IMR-90 (cell line): ENCODE results near the gene NPTX2. TPM values are rescaled to one million over a fixed set of nuclear protein-coding genes. Genes with fewer than 3 reads are reported as not detected.

Source experiments
- ATAC-seq: fragments of 200-7000 bp; cut with Tn5 transposase; 2 replicates; pipeline ENCODE4 v1.9.1; 2020; ENCODE audit warnings: low read depth, mild to moderate bottlenecking, moderate library complexity
- BruUV-seq: library from RNA; stranded (reverse); fragments of 400-500 nt; replicated peaks from 2 replicates; lab custom pipeline; 2021; lab: Mats Ljungman, UMichigan
- CTCF ChIA-PET: fragments of 300-600 bp; formaldehyde crosslinking; extraction: SDS; loops from one replicate; lab custom pipeline; 2021; ENCODE audit warnings: antibody characterized with exemption; lab: Yijun Ruan, JAX
- POLR2A ChIA-PET: fragments of 300-600 bp; sonication (Branson Sonifier 250); formaldehyde crosslinking; loops from one replicate; lab custom pipeline; 2022; ENCODE audit warnings: antibody characterized with exemption; ENCODE audit not compliant: unreplicated experiment; lab: Charles Lee
- DNase-seq: peaks from one replicate; pipeline ENCODE4 v3.0.0; 2013
- H2AFZ ChIP-seq: replicated peaks from 2 replicates; pipeline ENCODE3; 2013; ENCODE audit warnings: low read length, mild to moderate bottlenecking; ENCODE audit not compliant: poor library complexity
- H2AK5ac ChIP-seq: 2 replicates; pipeline ENCODE4 v1.6.1; 2013; ENCODE audit warnings: low read depth, low read length, inconsistent platforms
- H2AK9ac ChIP-seq: replicated peaks from 2 replicates; pipeline ENCODE3; 2013; ENCODE audit warnings: mild to moderate bottlenecking, low read depth, low read length, moderate library complexity; ENCODE audit not compliant: poor library complexity
- H2BK120ac ChIP-seq: 2 replicates; pipeline ENCODE4 v1.6.1; 2013; ENCODE audit warnings: low read depth, low read length, inconsistent platforms
- H2BK15ac ChIP-seq: 3 replicates; pipeline ENCODE4 v1.6.1; 2013; ENCODE audit warnings: low read depth, low read length, inconsistent platforms
- H2BK20ac ChIP-seq: 2 replicates; pipeline ENCODE4 v1.6.1; 2013; ENCODE audit warnings: low read depth, mild to moderate bottlenecking, inconsistent platforms, low read length, moderate library complexity
- H2BK5ac ChIP-seq: 2 replicates; pipeline ENCODE4 v1.6.1; 2013; ENCODE audit warnings: mild to moderate bottlenecking, low read depth, low read length, inconsistent platforms; ENCODE audit not compliant: poor library complexity, severe bottlenecking
- H3K14ac ChIP-seq: replicated peaks from 2 replicates; pipeline ENCODE4 v1.6.1; 2013; ENCODE audit warnings: low read depth, low read length, inconsistent platforms
- H3K18ac ChIP-seq: 2 replicates; pipeline ENCODE4 v1.6.1; 2013; ENCODE audit warnings: low read depth, low read length, control low read depth
- H3K23ac ChIP-seq: 2 replicates; pipeline ENCODE4 v1.6.1; 2013; ENCODE audit warnings: low read depth, low read length, inconsistent platforms
- H3K27ac ChIP-seq: 2 replicates; pipeline ENCODE4 v1.5.1; 2013; ENCODE audit warnings: mild to moderate bottlenecking, control low read depth, low read length; ENCODE audit not compliant: insufficient read depth
- H3K27me3 ChIP-seq: 2 replicates; pipeline ENCODE4 v1.6.1; 2013; ENCODE audit warnings: low read length; ENCODE audit not compliant: control insufficient read depth, insufficient read depth
- H3K36me3 ChIP-seq: 2 replicates; pipeline ENCODE4 v1.6.1; 2013; ENCODE audit warnings: low read length, mixed read lengths; ENCODE audit not compliant: control insufficient read depth, insufficient read depth
- H3K4ac ChIP-seq: 2 replicates; pipeline ENCODE4 v1.6.1; 2013; ENCODE audit warnings: low read depth, low read length, inconsistent platforms
- H3K4me1 ChIP-seq: 2 replicates; pipeline ENCODE4 v1.6.1; 2013; ENCODE audit warnings: low read length, mixed read lengths; ENCODE audit not compliant: control insufficient read depth, insufficient read depth
- H3K4me2 ChIP-seq: 2 replicates; pipeline ENCODE4 v1.6.1; 2013; ENCODE audit warnings: low read depth, mild to moderate bottlenecking, control low read depth, low read length, moderate library complexity
- H3K4me3 ChIP-seq: 2 replicates; pipeline ENCODE4 v1.5.1; 2013; ENCODE audit warnings: low read depth, mild to moderate bottlenecking, control low read depth, low read length, moderate library complexity; ENCODE audit not compliant: insufficient read depth
- H3K56ac ChIP-seq: 2 replicates; pipeline ENCODE4 v1.6.1; 2013; ENCODE audit warnings: low read length, inconsistent platforms; ENCODE audit not compliant: insufficient read depth; ENCODE audit errors: extremely low read depth
- H3K79me1 ChIP-seq, 2 experiments: 2 replicates each; pipeline ENCODE4 v1.6.1; 2013; ENCODE audit warnings: low read length in 2 of 2, inconsistent platforms in 1 of 2, low read depth in 1 of 2
- H3K9ac ChIP-seq: 2 replicates; pipeline ENCODE4 v1.6.1; 2013; ENCODE audit warnings: low read depth, low read length, control low read depth
- H3K9me1 ChIP-seq: 2 replicates; pipeline ENCODE4 v1.6.1; 2013; ENCODE audit warnings: low read length, inconsistent platforms; ENCODE audit not compliant: insufficient read depth
- H3K9me3 ChIP-seq: 2 replicates; pipeline ENCODE4 v1.6.1; 2013; ENCODE audit warnings: low read length; ENCODE audit not compliant: control insufficient read depth, insufficient read depth
- H4K20me1 ChIP-seq: 2 replicates; pipeline ENCODE4 v1.6.1; 2013; ENCODE audit warnings: low read length, inconsistent platforms; ENCODE audit not compliant: insufficient read depth
- H4K5ac ChIP-seq: 2 replicates; pipeline ENCODE4 v1.6.1; 2013; ENCODE audit warnings: mild to moderate bottlenecking, low read depth, low read length, control low read depth
- H4K8ac ChIP-seq, 2 experiments: 2 replicates each; pipeline ENCODE4 v1.6.1; 2013; ENCODE audit warnings: low read depth in 2 of 2, low read length in 2 of 2, control low read depth in 1 of 2, inconsistent platforms in 1 of 2
- H4K91ac ChIP-seq: 2 replicates; pipeline ENCODE4 v1.6.1; 2013; ENCODE audit warnings: low read depth, low read length, inconsistent platforms; ENCODE audit not compliant: insufficient read depth
- CHD1 ChIP-seq: IDR thresholded peaks from 2 replicates; pipeline ENCODE4 v1.6.1; 2012; ENCODE audit warnings: low read depth, low read length, improper control_type of control experiment
- MAZ ChIP-seq: IDR thresholded peaks from 2 replicates; pipeline ENCODE4 v1.6.1; 2012; ENCODE audit warnings: low read depth, mild to moderate bottlenecking, low read length, improper control_type of control experiment, moderate library complexity, borderline replicate concordance
- RFX5 ChIP-seq: IDR thresholded peaks from 2 replicates; pipeline ENCODE4 v1.8.0; 2012; ENCODE audit warnings: low read depth, mild to moderate bottlenecking, low read length, moderate library complexity
- SMC3 ChIP-seq: fragments of 150-350 bp; IDR thresholded peaks from 2 replicates; pipeline ENCODE4 v1.6.1; 2016; ENCODE audit warnings: low read depth, mild to moderate bottlenecking, antibody characterized with exemption, low read length, moderate library complexity
- WGBS, 2 experiments: methylation state at CpG; one replicate each; pipeline versions ENCODE4 v1.1.5 to v1.1.7; 2013; ENCODE audit warnings: missing lambda C conversion rate in 2 of 2; ENCODE audit not compliant: insufficient read length in 1 of 2; ENCODE audit errors: extremely low coverage in 2 of 2; 5-methylcytosine and 5-hydroxymethylcytosine counted together
- dilution Hi-C: fragments of 300-500 bp; cut with HindIII; formaldehyde crosslinking; loops from one replicate; pipeline ENCODE4 v1.14.3; 2018; ENCODE audit warnings: low sequenced_read_pairs; ENCODE audit not compliant: unreplicated experiment
- in situ Hi-C: fragments of 300-500 bp; cut with MboI; formaldehyde crosslinking; loops from 3 replicates; pipeline ENCODE4 v1.14.3; 2019; ENCODE audit warnings: low sequenced_read_pairs, inconsistent platforms, mixed read lengths
- intact Hi-C: fragments of 100-400 bp; cut with micrococcal nuclease; formaldehyde crosslinking; loops from 2 replicates; pipeline ENCODE4 v1.10.0; 2022
- polyA plus RNA-seq, 3 experiments: library from polyadenylated mRNA; depleted of rRNA; stranded (reverse); fragments of >200 nt; gene quantifications; 2 replicates each; pipeline ENCODE4 v1.2.3, GENCODE V29; 2012; ENCODE audit warnings: low replicate concordance in 1 of 3
- total RNA-seq: library from RNA; depleted of rRNA; stranded (reverse); fragments of >200 nt; gene quantifications from 2 replicates; pipeline ENCODE4 v1.2.3, GENCODE V29; 2012
- TF ChIP-seq, protein P1 (sequence below): fragments of 150-350 bp; IDR thresholded peaks from 2 replicates; pipeline ENCODE4 v1.6.1; 2016; ENCODE audit warnings: low read depth, mild to moderate bottlenecking, low read length, moderate library complexity, borderline replicate concordance
- TF ChIP-seq, protein P2 (sequence below): conservative IDR thresholded peaks from 2 replicates; pipeline ENCODE4 v1.5.1; 2012; ENCODE audit warnings: mild to moderate bottlenecking, low read depth, low read length, improper control_type of control experiment

Gene NPTX2
- total and polyA plus RNA-seq, 2 of the 4 experiments (the other 2 are of a cell fraction) = under 0.01 to 0.03 TPM

DNA sequence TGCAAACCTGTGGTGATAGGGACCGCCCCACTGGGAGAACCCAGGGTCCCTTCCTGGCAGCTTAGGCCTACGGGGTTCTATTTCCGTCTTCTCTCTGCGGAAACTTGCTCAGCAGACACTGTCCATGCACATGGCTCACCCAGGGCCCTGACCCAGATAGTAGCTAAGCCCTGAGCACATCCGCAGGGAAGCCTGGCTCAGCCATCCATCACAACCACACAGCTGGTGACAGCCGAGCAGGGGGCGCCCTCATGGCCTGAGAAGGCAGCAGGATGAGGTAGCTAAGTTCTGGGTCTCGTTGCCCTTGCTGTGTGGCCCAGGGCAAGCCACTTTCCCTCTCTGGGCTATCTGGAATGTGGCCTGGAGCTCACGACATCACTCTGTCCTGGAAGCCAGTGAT lies 23.3 kb downstream of the NPTX2 start:
- dilution Hi-C loops = no loop called here
- WGBS, 2 experiments = 21% methylated on average over 5 of the region's 9 CpGs; no CpG with 5 or more reads in 1 of the 2 experiments
- Histone ChIP-seq H3K36me3 (no peaks in the 10 kb centered on the region), H3K79me1 (no peaks in the 10 kb centered on the region), H3K9me3 (peaks cover 33% of the 10 kb centered on the region), H2BK120ac (no peak overlapping the region), H2BK15ac (no peak overlapping the region), H2AFZ (no peak overlapping the region), H2BK5ac (no peak overlapping the region), H3K9me1 (no peaks in the 10 kb centered on the region), H3K4ac (no peak overlapping the region), H3K27ac (no peak overlapping the region), H3K18ac (no peak overlapping the region), H3K27me3 (no peaks in the 10 kb centered on the region), H3K4me2 (no peak overlapping the region), H3K56ac (no peak overlapping the region), H3K4me3 (no peak overlapping the region), H4K8ac (no peak overlapping the region), H2AK9ac (no peak overlapping the region), H2BK20ac (no peak overlapping the region), H4K20me1 (no peaks in the 10 kb centered on the region), H3K4me1 (no peaks in the 10 kb centered on the region), H3K23ac (no peak overlapping the region), H2AK5ac (no peak overlapping the region), H3K9ac (no peak overlapping the region), H4K91ac (no peak overlapping the region), H3K14ac (no peak overlapping the region), H4K5ac (no peak overlapping the region)
- in situ Hi-C loops = no loop called here
- TF ChIP-seq MAZ (no peak), CHD1 (no peak), RFX5 (no peak), SMC3 (no peak)
- TF ChIP-seq, protein P1, sequence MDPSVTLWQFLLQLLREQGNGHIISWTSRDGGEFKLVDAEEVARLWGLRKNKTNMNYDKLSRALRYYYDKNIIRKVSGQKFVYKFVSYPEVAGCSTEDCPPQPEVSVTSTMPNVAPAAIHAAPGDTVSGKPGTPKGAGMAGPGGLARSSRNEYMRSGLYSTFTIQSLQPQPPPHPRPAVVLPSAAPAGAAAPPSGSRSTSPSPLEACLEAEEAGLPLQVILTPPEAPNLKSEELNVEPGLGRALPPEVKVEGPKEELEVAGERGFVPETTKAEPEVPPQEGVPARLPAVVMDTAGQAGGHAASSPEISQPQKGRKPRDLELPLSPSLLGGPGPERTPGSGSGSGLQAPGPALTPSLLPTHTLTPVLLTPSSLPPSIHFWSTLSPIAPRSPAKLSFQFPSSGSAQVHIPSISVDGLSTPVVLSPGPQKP = no peak
- TF ChIP-seq, protein P2, sequence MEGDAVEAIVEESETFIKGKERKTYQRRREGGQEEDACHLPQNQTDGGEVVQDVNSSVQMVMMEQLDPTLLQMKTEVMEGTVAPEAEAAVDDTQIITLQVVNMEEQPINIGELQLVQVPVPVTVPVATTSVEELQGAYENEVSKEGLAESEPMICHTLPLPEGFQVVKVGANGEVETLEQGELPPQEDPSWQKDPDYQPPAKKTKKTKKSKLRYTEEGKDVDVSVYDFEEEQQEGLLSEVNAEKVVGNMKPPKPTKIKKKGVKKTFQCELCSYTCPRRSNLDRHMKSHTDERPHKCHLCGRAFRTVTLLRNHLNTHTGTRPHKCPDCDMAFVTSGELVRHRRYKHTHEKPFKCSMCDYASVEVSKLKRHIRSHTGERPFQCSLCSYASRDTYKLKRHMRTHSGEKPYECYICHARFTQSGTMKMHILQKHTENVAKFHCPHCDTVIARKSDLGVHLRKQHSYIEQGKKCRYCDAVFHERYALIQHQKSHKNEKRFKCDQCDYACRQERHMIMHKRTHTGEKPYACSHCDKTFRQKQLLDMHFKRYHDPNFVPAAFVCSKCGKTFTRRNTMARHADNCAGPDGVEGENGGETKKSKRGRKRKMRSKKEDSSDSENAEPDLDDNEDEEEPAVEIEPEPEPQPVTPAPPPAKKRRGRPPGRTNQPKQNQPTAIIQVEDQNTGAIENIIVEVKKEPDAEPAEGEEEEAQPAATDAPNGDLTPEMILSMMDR = no peak
- no peak for ATAC-seq
- ChIA-PET POLR2A (no interaction called here), CTCF (interaction anchor here (0.6 kb wide), 1 partner anchor 39 kb away, joined by 3 read pairs; no protein-coding TSS in a partner anchor)
- no peak for DNase-seq
- intact Hi-C loops = no loop called here
- BruUV-seq = no TSS peak
